Measurements from ENCODE around the gene HOXB2.

- TF ChIP-seq EZH2phosphoT487 (IDR thresholded peaks at IDR 0.05; ENCODE audit: unreplicated experiment) (no peak), CTCF (conservative IDR thresholded peaks at IDR 0.05; ENCODE audit: low read depth in 2 of 2) (no peak), POLR2AphosphoS5 (IDR thresholded peaks at IDR 0.05; ENCODE audit: low read depth) (no peak), EZH2 (IDR thresholded peaks at IDR 0.05; ENCODE audit: low read depth, unreplicated experiment) (peak; percentile 97), CREB1 (CRISPR knock-in tag; IDR thresholded peaks at IDR 0.05; ENCODE audit: low read depth) (no peak), REST (IDR thresholded peaks at IDR 0.05; ENCODE audit: unreplicated experiment) (no peak), ZNF331 (CRISPR knock-in tag; IDR thresholded peaks at IDR 0.05; ENCODE audit: low read depth) (no peak), NANOG (IDR thresholded peaks at IDR 0.05; ENCODE audit: borderline replicate concordance) (no peak), JUNB (IDR thresholded peaks at IDR 0.05; ENCODE audit: unreplicated experiment) (no peak), ZNF114 (CRISPR knock-in tag; IDR thresholded peaks at IDR 0.05) (no peak), ETS1 (IDR thresholded peaks at IDR 0.05) (no peak), ZNF462 (CRISPR knock-in tag; IDR thresholded peaks at IDR 0.05) (no peak), STAT1 (IDR thresholded peaks at IDR 0.05; ENCODE audit: unreplicated experiment) (no peak)
These were observed 32.5 kb upstream of the HOXB2 start for GRCh38 chr17:48577330-48577945.

Data from GM23338 (cell line).